IMR-90 (cell line): ENCODE data around the gene ZNF408. TPM values are rescaled to one million over a fixed set of nuclear protein-coding genes. Genes with fewer than 3 reads are reported as not detected.

Experiments
- ATAC-seq: fragments of 200-7000 bp; cut with Tn5 transposase; 2 replicates; pipeline ENCODE4 v1.9.1; 2020; ENCODE audit warnings: low read depth, mild to moderate bottlenecking, moderate library complexity
- BruUV-seq: library from RNA; stranded (reverse); fragments of 400-500 nt; replicated peaks from 2 replicates; lab custom pipeline; 2021; lab: Mats Ljungman, UMichigan
- CTCF ChIA-PET: fragments of 300-600 bp; formaldehyde crosslinking; extraction: SDS; loops from one replicate; lab custom pipeline; 2021; ENCODE audit warnings: antibody characterized with exemption; lab: Yijun Ruan, JAX
- POLR2A ChIA-PET: fragments of 300-600 bp; sonication (Branson Sonifier 250); formaldehyde crosslinking; loops from one replicate; lab custom pipeline; 2022; ENCODE audit warnings: antibody characterized with exemption; ENCODE audit not compliant: unreplicated experiment; lab: Charles Lee
- DNase-seq: peaks from one replicate; pipeline ENCODE4 v3.0.0; 2013
- H2AFZ ChIP-seq: replicated peaks from 2 replicates; pipeline ENCODE3; 2013; ENCODE audit warnings: low read length, mild to moderate bottlenecking; ENCODE audit not compliant: poor library complexity
- H2AK5ac ChIP-seq: 2 replicates; pipeline ENCODE4 v1.6.1; 2013; ENCODE audit warnings: low read depth, low read length, inconsistent platforms
- H2AK9ac ChIP-seq: replicated peaks from 2 replicates; pipeline ENCODE3; 2013; ENCODE audit warnings: mild to moderate bottlenecking, low read depth, low read length, moderate library complexity; ENCODE audit not compliant: poor library complexity
- H2BK120ac ChIP-seq: 2 replicates; pipeline ENCODE4 v1.6.1; 2013; ENCODE audit warnings: low read depth, low read length, inconsistent platforms
- H2BK15ac ChIP-seq: 3 replicates; pipeline ENCODE4 v1.6.1; 2013; ENCODE audit warnings: low read depth, low read length, inconsistent platforms
- H2BK20ac ChIP-seq: 2 replicates; pipeline ENCODE4 v1.6.1; 2013; ENCODE audit warnings: low read depth, mild to moderate bottlenecking, inconsistent platforms, low read length, moderate library complexity
- H2BK5ac ChIP-seq: 2 replicates; pipeline ENCODE4 v1.6.1; 2013; ENCODE audit warnings: mild to moderate bottlenecking, low read depth, low read length, inconsistent platforms; ENCODE audit not compliant: poor library complexity, severe bottlenecking
- H3K14ac ChIP-seq: replicated peaks from 2 replicates; pipeline ENCODE4 v1.6.1; 2013; ENCODE audit warnings: low read depth, low read length, inconsistent platforms
- H3K18ac ChIP-seq: 2 replicates; pipeline ENCODE4 v1.6.1; 2013; ENCODE audit warnings: low read depth, low read length, control low read depth
- H3K23ac ChIP-seq: 2 replicates; pipeline ENCODE4 v1.6.1; 2013; ENCODE audit warnings: low read depth, low read length, inconsistent platforms
- H3K27ac ChIP-seq: 2 replicates; pipeline ENCODE4 v1.5.1; 2013; ENCODE audit warnings: mild to moderate bottlenecking, control low read depth, low read length; ENCODE audit not compliant: insufficient read depth
- H3K27me3 ChIP-seq: 2 replicates; pipeline ENCODE4 v1.6.1; 2013; ENCODE audit warnings: low read length; ENCODE audit not compliant: control insufficient read depth, insufficient read depth
- H3K36me3 ChIP-seq: 2 replicates; pipeline ENCODE4 v1.6.1; 2013; ENCODE audit warnings: low read length, mixed read lengths; ENCODE audit not compliant: control insufficient read depth, insufficient read depth
- H3K4ac ChIP-seq: 2 replicates; pipeline ENCODE4 v1.6.1; 2013; ENCODE audit warnings: low read depth, low read length, inconsistent platforms
- H3K4me1 ChIP-seq: 2 replicates; pipeline ENCODE4 v1.6.1; 2013; ENCODE audit warnings: low read length, mixed read lengths; ENCODE audit not compliant: control insufficient read depth, insufficient read depth
- H3K4me2 ChIP-seq: 2 replicates; pipeline ENCODE4 v1.6.1; 2013; ENCODE audit warnings: low read depth, mild to moderate bottlenecking, control low read depth, low read length, moderate library complexity
- H3K4me3 ChIP-seq: 2 replicates; pipeline ENCODE4 v1.5.1; 2013; ENCODE audit warnings: low read depth, mild to moderate bottlenecking, control low read depth, low read length, moderate library complexity; ENCODE audit not compliant: insufficient read depth
- H3K56ac ChIP-seq: 2 replicates; pipeline ENCODE4 v1.6.1; 2013; ENCODE audit warnings: low read length, inconsistent platforms; ENCODE audit not compliant: insufficient read depth; ENCODE audit errors: extremely low read depth
- H3K79me1 ChIP-seq, 2 experiments: 2 replicates each; pipeline ENCODE4 v1.6.1; 2013; ENCODE audit warnings: low read length in 2 of 2, inconsistent platforms in 1 of 2, low read depth in 1 of 2
- H3K9ac ChIP-seq: 2 replicates; pipeline ENCODE4 v1.6.1; 2013; ENCODE audit warnings: low read depth, low read length, control low read depth
- H3K9me1 ChIP-seq: 2 replicates; pipeline ENCODE4 v1.6.1; 2013; ENCODE audit warnings: low read length, inconsistent platforms; ENCODE audit not compliant: insufficient read depth
- H3K9me3 ChIP-seq: 2 replicates; pipeline ENCODE4 v1.6.1; 2013; ENCODE audit warnings: low read length; ENCODE audit not compliant: control insufficient read depth, insufficient read depth
- H4K20me1 ChIP-seq: 2 replicates; pipeline ENCODE4 v1.6.1; 2013; ENCODE audit warnings: low read length, inconsistent platforms; ENCODE audit not compliant: insufficient read depth
- H4K5ac ChIP-seq: 2 replicates; pipeline ENCODE4 v1.6.1; 2013; ENCODE audit warnings: mild to moderate bottlenecking, low read depth, low read length, control low read depth
- H4K8ac ChIP-seq, 2 experiments: 2 replicates each; pipeline ENCODE4 v1.6.1; 2013; ENCODE audit warnings: low read depth in 2 of 2, low read length in 2 of 2, control low read depth in 1 of 2, inconsistent platforms in 1 of 2
- H4K91ac ChIP-seq: 2 replicates; pipeline ENCODE4 v1.6.1; 2013; ENCODE audit warnings: low read depth, low read length, inconsistent platforms; ENCODE audit not compliant: insufficient read depth
- MAZ ChIP-seq: IDR thresholded peaks from 2 replicates; pipeline ENCODE4 v1.6.1; 2012; ENCODE audit warnings: low read depth, mild to moderate bottlenecking, low read length, improper control_type of control experiment, moderate library complexity, borderline replicate concordance
- MXI1 ChIP-seq: IDR thresholded peaks from 2 replicates; pipeline ENCODE4 v1.6.1; 2012; ENCODE audit warnings: low read depth, mild to moderate bottlenecking, low read length, moderate library complexity, borderline replicate concordance
- POLR2A ChIP-seq: IDR thresholded peaks from 2 replicates; pipeline ENCODE4 v1.6.1; 2012; ENCODE audit warnings: mild to moderate bottlenecking, low read depth, low read length
- WGBS, 2 experiments: methylation state at CpG; one replicate each; pipeline versions ENCODE4 v1.1.5 to v1.1.7; 2013; ENCODE audit warnings: missing lambda C conversion rate in 2 of 2; ENCODE audit not compliant: insufficient read length in 1 of 2; ENCODE audit errors: extremely low coverage in 2 of 2; 5-methylcytosine and 5-hydroxymethylcytosine counted together
- dilution Hi-C: fragments of 300-500 bp; cut with HindIII; formaldehyde crosslinking; loops from one replicate; pipeline ENCODE4 v1.14.3; 2018; ENCODE audit warnings: low sequenced_read_pairs; ENCODE audit not compliant: unreplicated experiment
- in situ Hi-C: fragments of 300-500 bp; cut with MboI; formaldehyde crosslinking; loops from 3 replicates; pipeline ENCODE4 v1.14.3; 2019; ENCODE audit warnings: low sequenced_read_pairs, inconsistent platforms, mixed read lengths
- intact Hi-C: fragments of 100-400 bp; cut with micrococcal nuclease; formaldehyde crosslinking; loops from 2 replicates; pipeline ENCODE4 v1.10.0; 2022
- polyA plus RNA-seq, 3 experiments: library from polyadenylated mRNA; depleted of rRNA; stranded (reverse); fragments of >200 nt; gene quantifications; 2 replicates each; pipeline ENCODE4 v1.2.3, GENCODE V29; 2012; ENCODE audit warnings: low replicate concordance in 1 of 3
- total RNA-seq: library from RNA; depleted of rRNA; stranded (reverse); fragments of >200 nt; gene quantifications from 2 replicates; pipeline ENCODE4 v1.2.3, GENCODE V29; 2012
- TF ChIP-seq, protein P1 (sequence below): fragments of 150-350 bp; IDR thresholded peaks from 2 replicates; pipeline ENCODE4 v1.6.1; 2017; ENCODE audit warnings: mild to moderate bottlenecking, antibody characterized with exemption, low read length, low read depth

ZNF408 gene
- total and polyA plus RNA-seq, 2 of the 4 experiments (the other 2 are of a cell fraction), result 9.5 to 11.1 TPM

DNA sequence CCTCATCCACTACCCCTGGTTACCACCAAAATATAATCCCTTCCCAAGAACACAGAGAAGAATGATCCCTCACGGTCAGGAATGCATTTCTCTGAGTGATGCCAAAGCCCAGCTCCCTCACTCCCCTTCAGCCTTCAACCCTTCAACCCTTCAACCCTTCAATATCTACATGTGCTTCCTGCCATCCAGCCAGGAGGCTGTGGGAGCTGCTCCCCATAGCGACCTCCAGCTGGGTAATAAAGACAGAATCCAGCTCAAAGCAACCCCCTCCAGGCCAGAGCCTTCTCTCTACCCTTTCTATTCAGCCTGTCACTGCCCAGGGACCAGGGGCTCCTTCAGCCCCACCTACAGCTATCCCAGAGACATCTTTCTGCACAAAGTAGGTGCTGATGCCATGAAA lies 3.1 kb upstream of the ZNF408 start:
- no peak overlapping the region for H3K4me3 ChIP-seq
- WGBS, 2 experiments, result no CpG with 5 or more reads among the region's 2 CpGs

More for the DNA sequence above, 3.1 kb upstream of the ZNF408 start:
- Histone ChIP-seq H3K9me3 (no peaks in the 10 kb centered on the region), H3K27me3 (no peaks in the 10 kb centered on the region), H2BK120ac (no peak overlapping the region; the same call in 1 of the 2 replicates), H3K4me1 (peaks cover 13% of the 10 kb centered on the region), H4K91ac (no peak overlapping the region), H3K4ac (peak overlapping the region; percentile 35), H3K36me3 (peaks cover 40% of the 10 kb centered on the region), H2AFZ (no peak overlapping the region), H2BK20ac (no peak overlapping the region), H2AK5ac (0 out of 2 replicates have a peak overlapping the region, but pooled peaks have one; percentile 5), H3K4me2 (peak overlapping the region; percentile 1; the same call in 1 of the 2 replicates), H2AK9ac (peak overlapping the region; percentile 56), H3K23ac (peak overlapping the region; percentile 79), H3K18ac (no peak overlapping the region), H2BK5ac (peak overlapping the region; percentile 25), H4K5ac (0 out of 2 replicates have a peak overlapping the region, but pooled peaks have one; percentile 7), H3K56ac (no peak overlapping the region), H4K8ac (peak overlapping the region in 1 of 2 experiments; percentile 13; a peak in 2 of 4 replicates), H2BK15ac (no peak overlapping the region), H3K79me1 (peaks cover 33 to 80% of the 10 kb centered on the region in 2 experiments), H4K20me1 (peaks cover 12% of the 10 kb centered on the region; the same call in 1 of the 2 replicates), H3K9ac (no peak overlapping the region; the same call in 1 of the 2 replicates), H3K9me1 (peaks cover 12% of the 10 kb centered on the region; the same call in 1 of the 2 replicates), H3K14ac (peak overlapping the region; percentile 45; the same call in 1 of the 2 replicates), H3K27ac (peak overlapping the region; percentile 39; the same call in 1 of the 2 replicates)
- no TSS peak for BruUV-seq
- TF ChIP-seq POLR2A, result no peak
- TF ChIP-seq MAZ, result no peak
- TF ChIP-seq, protein P1, sequence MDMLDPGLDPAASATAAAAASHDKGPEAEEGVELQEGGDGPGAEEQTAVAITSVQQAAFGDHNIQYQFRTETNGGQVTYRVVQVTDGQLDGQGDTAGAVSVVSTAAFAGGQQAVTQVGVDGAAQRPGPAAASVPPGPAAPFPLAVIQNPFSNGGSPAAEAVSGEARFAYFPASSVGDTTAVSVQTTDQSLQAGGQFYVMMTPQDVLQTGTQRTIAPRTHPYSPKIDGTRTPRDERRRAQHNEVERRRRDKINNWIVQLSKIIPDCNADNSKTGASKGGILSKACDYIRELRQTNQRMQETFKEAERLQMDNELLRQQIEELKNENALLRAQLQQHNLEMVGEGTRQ, result no peak
- no peak for TF ChIP-seq MXI1
- dilution Hi-C loops, result no loop called here
- DNase-seq (no peak), ATAC-seq (no peak)
- intact Hi-C loops, result no loop called here
- POLR2A ChIA-PET, result interaction anchor here (0.6 kb wide), 2 partner anchors 46 to 313 kb away, joined by 5 to 11 read pairs; no protein-coding TSS in a partner anchor
- CTCF ChIA-PET, result interaction anchor here (0.7 kb wide), 1 partner anchor 31 kb away, joined by 3 read pairs; no protein-coding TSS in a partner anchor
- in situ Hi-C loops, result no loop called here
